A549 (cell line): ENCODE results near the gene UHRF1. TPM values are rescaled to one million over a fixed set of nuclear protein-coding genes. Genes with fewer than 3 reads are reported as not detected.

Experiments used
- ATAC-seq, 2 experiments: fragments of 200-7000 bp in 1 of 2; fragments of >200 bp in 1 of 2; cut with Nextera tagmentation in 1 of 2; cut with Tn5 transposase in 1 of 2; 3 replicates each; pipeline versions ENCODE4 v1.8.0 to v1.9.1; 2018 to 2020; ENCODE audit warnings: mild to moderate bottlenecking in 1 of 2, moderate library complexity in 1 of 2
- CTCF ChIA-PET: fragments of 300-600 bp; sonication (Branson Sonifier 250); formaldehyde crosslinking; extraction: SDS; loops from one replicate; lab custom pipeline; 2021; ENCODE audit warnings: antibody characterized with exemption, inconsistent platforms; lab: Yijun Ruan, JAX
- POLR2A ChIA-PET: fragments of 350-600 bp; formaldehyde crosslinking; extraction: SDS; loops from one replicate; lab custom pipeline; 2021; ENCODE audit warnings: antibody characterized with exemption, inconsistent platforms; lab: Yijun Ruan, JAX
- DNase-seq, 2 experiments: peaks; one replicate each; pipeline versions ENCODE4 v3.0.0 to v3.0.0-alpha.2; 2011 to 2016; ENCODE audit warnings: low read depth in 1 of 2, low spot score in 1 of 2
- FAIRE-seq: peaks from 2 replicates; lab custom pipeline; 2011; peaks lifted over from hg19 to GRCh38; lab: Jason Lieb, UNC
- H3K27ac ChIP-seq, 2 experiments: fragments of >200 bp; sonication (Bioruptor Twin); formaldehyde crosslinking; 3 replicates each; pipeline ENCODE4 v1.5.1; 2016 to 2017
- H3K4me1 ChIP-seq: fragments of >200 bp; sonication (Bioruptor Twin); formaldehyde crosslinking; 3 replicates; pipeline ENCODE4 v1.6.1; 2016
- H3K4me2 ChIP-seq: fragments of >200 bp; sonication (Bioruptor Twin); formaldehyde crosslinking; 3 replicates; pipeline ENCODE4 v1.6.1; 2016
- H3K4me3 ChIP-seq: fragments of >200 bp; sonication (Bioruptor Twin); formaldehyde crosslinking; 3 replicates; pipeline ENCODE4 v1.5.1; 2016
- H3K9me3 ChIP-seq: fragments of >200 bp; sonication (Bioruptor Twin); formaldehyde crosslinking; 3 replicates; pipeline ENCODE4 v1.6.1; 2016
- CBX8 ChIP-seq: fragments of 200-600 bp; sonication (generic); IDR thresholded peaks from 2 replicates; pipeline ENCODE4 v1.6.1; 2016
- CEBPB ChIP-seq, 2 experiments: fragments of >200 bp in 1 of 2; sonication (Bioruptor Twin) in 1 of 2; formaldehyde crosslinking in 1 of 2; IDR thresholded peaks; 2 replicates each; pipeline ENCODE4 v1.6.1; 2012 to 2016
- CHD4 ChIP-seq: fragments of 200-600 bp; sonication (generic); IDR thresholded peaks from 2 replicates; pipeline ENCODE4 v1.6.1; 2016; ENCODE audit warnings: antibody characterized with exemption, mild to moderate bottlenecking, borderline replicate concordance
- EHMT2 ChIP-seq: fragments of 200-600 bp; sonication (generic); IDR thresholded peaks from 2 replicates; pipeline ENCODE4 v1.6.1; 2016; ENCODE audit warnings: antibody characterized with exemption, low read depth, mild to moderate bottlenecking, moderate library complexity
- FOSB ChIP-seq: fragments of 250-450 bp; sonication (Bioruptor Pico); IDR thresholded peaks from 2 replicates; pipeline ENCODE4 v1.5.0; 2020; ENCODE audit warnings: mild to moderate bottlenecking, moderate library complexity
- GATA3 ChIP-seq: IDR thresholded peaks from 2 replicates; pipeline ENCODE4 v1.6.1; 2012; ENCODE audit warnings: borderline replicate concordance
- HEYL ChIP-seq: fragments of 250-450 bp; sonication (Bioruptor Pico); IDR thresholded peaks from 2 replicates; pipeline ENCODE4 v1.8.0; 2021; ENCODE audit warnings: mild to moderate bottlenecking, moderate library complexity
- HOXA7 ChIP-seq: fragments of 250-450 bp; sonication (Bioruptor Pico); IDR thresholded peaks from 2 replicates; pipeline ENCODE4 v1.5.0; 2020; ENCODE audit warnings: mild to moderate bottlenecking, moderate library complexity
- HOXB13 ChIP-seq: fragments of 250-450 bp; sonication (Bioruptor Pico); IDR thresholded peaks from 2 replicates; pipeline ENCODE4 v1.5.0; 2020; ENCODE audit warnings: low read depth, mild to moderate bottlenecking, moderate library complexity
- JUN ChIP-seq, 2 experiments: fragments of >200 bp; sonication (Bioruptor Twin); formaldehyde crosslinking; IDR thresholded peaks; 2 replicates in 1 of 2; 3 replicates in 1 of 2; pipeline ENCODE4 v1.6.1; 2016 to 2017
- JUNB ChIP-seq: fragments of >200 bp; sonication (Bioruptor Twin); formaldehyde crosslinking; IDR thresholded peaks from 2 replicates; pipeline ENCODE4 v1.6.1; 2016
- MAFK ChIP-seq: fragments of 450-650 bp; IDR thresholded peaks from 2 replicates; pipeline ENCODE4 v1.6.1; 2014; ENCODE audit not compliant: partially characterized antibody
- TFCP2L1 ChIP-seq: fragments of 250-450 bp; sonication (Bioruptor Pico); IDR thresholded peaks from 2 replicates; pipeline ENCODE4 v1.5.0; 2021; ENCODE audit warnings: mild to moderate bottlenecking
- ZNF302 ChIP-seq: fragments of 250-450 bp; sonication (Bioruptor Pico); IDR thresholded peaks from 2 replicates; pipeline ENCODE4 v1.9.0; 2021; ENCODE audit warnings: inconsistent platforms, mild to moderate bottlenecking, moderate library complexity
- WGBS: methylation state at CpG from one replicate; pipeline ENCODE4 v1.1.6; 2017; ENCODE audit errors: missing lambda C conversion rate; 5-methylcytosine and 5-hydroxymethylcytosine counted together
- polyA plus RNA-seq, 4 experiments: library from polyadenylated mRNA; depleted of rRNA in 3 of 4; stranded (reverse); fragments of >200 nt; fragmentation: RNase III in 1 of 4; extraction: RNeasy Plus Mini Kit Qiagen cat#74134 plus additional on column Dnase treatment in 1 of 4; gene quantifications; 2 replicates in 3 of 4; 3 replicates in 1 of 4; pipeline ENCODE4 v1.2.3, GENCODE V29; 2011 to 2017
- TF ChIP-seq, protein P1 (sequence below): fragments of 250-450 bp; sonication (Bioruptor Pico); IDR thresholded peaks from 2 replicates; pipeline ENCODE4 v1.5.0; 2021; ENCODE audit warnings: mild to moderate bottlenecking, moderate library complexity, borderline replicate concordance
- TF ChIP-seq, protein P2 (sequence below): fragments of >200 bp; sonication (Bioruptor Twin); formaldehyde crosslinking; IDR thresholded peaks from 3 replicates; pipeline ENCODE4 v1.5.1; 2016
- TF ChIP-seq, protein P3 (sequence below): IDR thresholded peaks from 2 replicates; pipeline ENCODE4 v1.6.1; 2012
- TF ChIP-seq, protein P4 (sequence below): fragments of >200 bp; sonication (Bioruptor Twin); formaldehyde crosslinking; IDR thresholded peaks from 2 replicates; pipeline ENCODE4 v1.6.1; 2016

UHRF1 gene
- polyA plus RNA-seq, 2 of the 4 experiments (the other 2 are of a cell fraction), result 7.2 to 52.3 TPM

DNA sequence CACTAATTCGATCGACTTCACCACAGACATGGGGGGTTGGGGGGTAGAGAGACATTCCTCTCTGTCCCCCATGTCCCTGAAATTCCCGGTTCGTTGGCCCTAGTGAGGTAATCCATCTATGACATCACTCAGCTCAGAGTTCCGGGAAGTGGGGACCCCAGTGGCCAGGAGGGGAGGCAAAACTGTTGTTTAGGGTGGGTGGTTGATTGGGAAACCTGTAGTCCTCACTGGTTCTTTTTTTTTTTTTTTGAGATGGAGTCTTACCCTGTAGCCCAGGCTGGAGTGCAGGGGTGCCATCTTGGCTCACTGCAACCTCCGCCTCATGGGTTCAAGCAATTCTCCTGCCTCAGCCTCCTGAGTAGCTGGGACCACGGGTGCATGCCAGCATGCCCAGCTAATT lies 6.5 kb upstream of the UHRF1 start, which contains the start of gene ARRDC5:
Gene ARRDC5, minus strand, starts transcription at position 101 of the 400 bp plus-strand sequence. Its CDS starts 71 bp downstream, at position 30.
- 80% methylated on average over 6 of the region's 7 CpGs for WGBS
- DNase-seq (no peak), ATAC-seq (no peak), FAIRE-seq (no peak)
- H3K4me3 ChIP-seq, result no peak within 1 kb of the TSS
- POLR2A ChIA-PET, result no interaction called here
- no peak within 1 kb of the TSS for H3K4me2 ChIP-seq
- H3K27ac ChIP-seq, result no peak within 1 kb of the TSS
- CTCF ChIA-PET, result interaction anchor here (3.1 to 7.3 kb wide), 2 partner anchors 9 to 31 kb away, joined by 10 to 40 read pairs; no protein-coding TSS in a partner anchor
- H3K4me1 ChIP-seq, result no peaks in the 10 kb centered on the region
- TF ChIP-seq, protein P1, sequence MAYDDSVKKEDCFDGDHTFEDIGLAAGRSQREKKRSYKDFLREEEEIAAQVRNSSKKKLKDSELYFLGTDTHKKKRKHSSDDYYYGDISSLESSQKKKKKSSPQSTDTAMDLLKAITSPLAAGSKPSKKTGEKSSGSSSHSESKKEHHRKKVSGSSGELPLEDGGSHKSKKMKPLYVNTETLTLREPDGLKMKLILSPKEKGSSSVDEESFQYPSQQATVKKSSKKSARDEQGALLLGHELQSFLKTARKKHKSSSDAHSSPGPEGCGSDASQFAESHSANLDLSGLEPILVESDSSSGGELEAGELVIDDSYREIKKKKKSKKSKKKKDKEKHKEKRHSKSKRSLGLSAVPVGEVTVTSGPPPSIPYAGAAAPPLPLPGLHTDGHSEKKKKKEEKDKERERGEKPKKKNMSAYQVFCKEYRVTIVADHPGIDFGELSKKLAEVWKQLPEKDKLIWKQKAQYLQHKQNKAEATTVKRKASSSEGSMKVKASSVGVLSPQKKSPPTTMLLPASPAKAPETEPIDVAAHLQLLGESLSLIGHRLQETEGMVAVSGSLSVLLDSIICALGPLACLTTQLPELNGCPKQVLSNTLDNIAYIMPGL (CRISPR knock-in tag), result no peak
- TF ChIP-seq CEBPB (IDR thresholded peaks at IDR 0.05), result no peak
- TF ChIP-seq, protein P2, sequence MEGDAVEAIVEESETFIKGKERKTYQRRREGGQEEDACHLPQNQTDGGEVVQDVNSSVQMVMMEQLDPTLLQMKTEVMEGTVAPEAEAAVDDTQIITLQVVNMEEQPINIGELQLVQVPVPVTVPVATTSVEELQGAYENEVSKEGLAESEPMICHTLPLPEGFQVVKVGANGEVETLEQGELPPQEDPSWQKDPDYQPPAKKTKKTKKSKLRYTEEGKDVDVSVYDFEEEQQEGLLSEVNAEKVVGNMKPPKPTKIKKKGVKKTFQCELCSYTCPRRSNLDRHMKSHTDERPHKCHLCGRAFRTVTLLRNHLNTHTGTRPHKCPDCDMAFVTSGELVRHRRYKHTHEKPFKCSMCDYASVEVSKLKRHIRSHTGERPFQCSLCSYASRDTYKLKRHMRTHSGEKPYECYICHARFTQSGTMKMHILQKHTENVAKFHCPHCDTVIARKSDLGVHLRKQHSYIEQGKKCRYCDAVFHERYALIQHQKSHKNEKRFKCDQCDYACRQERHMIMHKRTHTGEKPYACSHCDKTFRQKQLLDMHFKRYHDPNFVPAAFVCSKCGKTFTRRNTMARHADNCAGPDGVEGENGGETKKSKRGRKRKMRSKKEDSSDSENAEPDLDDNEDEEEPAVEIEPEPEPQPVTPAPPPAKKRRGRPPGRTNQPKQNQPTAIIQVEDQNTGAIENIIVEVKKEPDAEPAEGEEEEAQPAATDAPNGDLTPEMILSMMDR, result no peak
- TF ChIP-seq, all 56 proteins: peak for 0
- H3K9me3 ChIP-seq, result no peaks in the 10 kb centered on the region

DNA sequence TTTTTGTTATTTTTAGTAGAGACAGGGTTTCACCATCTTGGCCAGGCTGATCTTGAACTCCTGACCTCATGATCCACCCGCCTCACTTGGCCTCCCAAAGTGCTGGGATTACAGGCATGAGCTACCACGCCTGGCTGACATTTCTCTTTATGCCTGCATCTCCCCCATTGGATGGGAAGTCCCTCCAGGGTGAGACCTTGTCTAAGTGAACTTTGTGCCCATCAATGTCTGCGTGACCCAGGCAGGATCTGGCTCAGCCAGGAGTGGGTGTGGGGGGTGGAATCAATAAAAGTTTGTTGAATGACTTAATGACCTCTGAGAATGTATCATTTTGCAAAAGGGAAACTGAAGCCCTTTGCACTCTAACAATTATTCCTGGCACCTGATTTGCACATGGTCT lies 4.8 kb upstream of the UHRF1 start:
- ATAC-seq (no peak), DNase-seq (no peak), FAIRE-seq (no peak)
- Histone ChIP-seq H3K27ac (no peak overlapping the region), H3K4me1 (peaks cover 7% of the 10 kb centered on the region; the same call in 2 of the 3 replicates), H3K4me3 (no peak overlapping the region), H3K9me3 (no peaks in the 10 kb centered on the region), H3K4me2 (no peak overlapping the region)
- ChIA-PET CTCF (interaction anchor here (1.1 to 7.3 kb wide), 4 partner anchors 8 to 38 kb away, joined by 3 to 40 read pairs (median 7); no protein-coding TSS in a partner anchor), POLR2A (interaction anchor here (0.6 to 0.7 kb wide), 2 partner anchors 32 to 62 kb away, joined by 5 read pairs; no protein-coding TSS in a partner anchor)
- WGBS, result 72% methylated on average over 3 of the region's 3 CpGs
- TF ChIP-seq HEYL (CRISPR knock-in tag) (no peak), CBX8 (no peak), JUNB (no peak), ZNF302 (CRISPR knock-in tag) (no peak), EHMT2 (no peak), HOXA7 (no peak), TFCP2L1 (CRISPR knock-in tag) (no peak), HOXB13 (CRISPR knock-in tag) (no peak), GATA3 (no peak), CHD4 (no peak), JUN (IDR thresholded peaks at IDR 0.05) (no peak), FOSB (no peak), MAFK (no peak), CEBPB (IDR thresholded peaks at IDR 0.05) (no peak)
- TF ChIP-seq, protein P3, sequence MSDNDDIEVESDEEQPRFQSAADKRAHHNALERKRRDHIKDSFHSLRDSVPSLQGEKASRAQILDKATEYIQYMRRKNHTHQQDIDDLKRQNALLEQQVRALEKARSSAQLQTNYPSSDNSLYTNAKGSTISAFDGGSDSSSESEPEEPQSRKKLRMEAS, result no peak
- TF ChIP-seq, protein P2, result no peak
- TF ChIP-seq, protein P4, sequence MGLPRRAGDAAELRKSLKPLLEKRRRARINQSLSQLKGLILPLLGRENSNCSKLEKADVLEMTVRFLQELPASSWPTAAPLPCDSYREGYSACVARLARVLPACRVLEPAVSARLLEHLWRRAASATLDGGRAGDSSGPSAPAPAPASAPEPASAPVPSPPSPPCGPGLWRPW, result no peak
